ENCODE measurements around the gene GADD45A.

GADD45A gene

GRCh38 chr1:67666636-67667035, 18.4 kb upstream of the GADD45A start:
- Histone ChIP-seq H3K27ac (ENCODE audit: low read depth, low read length) (no peak overlapping the region), H3F3A (ENCODE audit: insufficient read depth) (no peaks in the 10 kb centered on the region), H4K20me1 (ENCODE audit: low read depth, low read length) (no peaks in the 10 kb centered on the region), H3K9ac (ENCODE audit: low read length) (no peak overlapping the region), H3K4me3 (ENCODE audit: insufficient read depth, low read length, poor library complexity, severe bottlenecking) (no peak overlapping the region), H3K4me2 (ENCODE audit: low read depth, low read length, poor library complexity, severe bottlenecking) (no peak overlapping the region), H3K9me2 (replicated peaks; ENCODE audit: insufficient read depth, low read length) (no peaks in the 10 kb centered on the region), H3K79me2 (ENCODE audit: insufficient read depth, low read length) (no peaks in the 10 kb centered on the region), H3K27me3 (ENCODE audit: low read length) (no peaks in the 10 kb centered on the region), H3K9me3 (ENCODE audit: insufficient read depth, low read length) (no peaks in the 10 kb centered on the region), H3K36me3 (ENCODE audit: low read length) (no peaks in the 10 kb centered on the region), H2AFZ (ENCODE audit: low read depth, low read length, severe bottlenecking) (no peak overlapping the region)
- TF ChIP-seq CTCF (IDR thresholded peaks at IDR 0.05; ENCODE audit: insufficient read depth, low read length, poor library complexity, severe bottlenecking), result no peak
- TF ChIP-seq EZH2phosphoT487 (conservative IDR thresholded peaks at IDR 0.05; ENCODE audit: low read length), result no peak

- Histone ChIP-seq H3K27me3 (ENCODE audit: low read length) (no peaks in the 10 kb centered on the region), H3K9me2 (replicated peaks; ENCODE audit: insufficient read depth, low read length) (no peaks in the 10 kb centered on the region), H3K79me2 (ENCODE audit: insufficient read depth, low read length) (no peaks in the 10 kb centered on the region), H3K36me3 (ENCODE audit: low read length) (no peaks in the 10 kb centered on the region), H3K27ac (ENCODE audit: low read depth, low read length) (no peak overlapping the region), H2AFZ (ENCODE audit: low read depth, low read length, severe bottlenecking) (no peak overlapping the region), H3K9ac (ENCODE audit: low read length) (no peak overlapping the region), H3K4me3 (ENCODE audit: insufficient read depth, low read length, poor library complexity, severe bottlenecking) (no peak overlapping the region), H4K20me1 (ENCODE audit: low read depth, low read length) (no peaks in the 10 kb centered on the region), H3F3A (ENCODE audit: insufficient read depth) (no peaks in the 10 kb centered on the region), H3K4me2 (ENCODE audit: low read depth, low read length, poor library complexity, severe bottlenecking) (no peak overlapping the region), H3K9me3 (ENCODE audit: insufficient read depth, low read length) (no peaks in the 10 kb centered on the region)
- TF ChIP-seq CTCF (IDR thresholded peaks at IDR 0.05; ENCODE audit: insufficient read depth, low read length, poor library complexity, severe bottlenecking) (no peak), EZH2phosphoT487 (conservative IDR thresholded peaks at IDR 0.05; ENCODE audit: low read length) (no peak)
Measured at GRCh38 chr1:67668660-67669059, 16.3 kb upstream of the GADD45A start.

GRCh38 chr1:67672260-67672803, 12.7 kb upstream of the GADD45A start:
- H3K4me3 ChIP-seq (ENCODE audit: insufficient read depth, low read length, poor library complexity, severe bottlenecking), result no peak overlapping the region
- no peaks in the 10 kb centered on the region for H4K20me1 ChIP-seq (ENCODE audit: low read depth, low read length)
- no peak overlapping the region for H2AFZ ChIP-seq (ENCODE audit: low read depth, low read length, severe bottlenecking)
- H3K9me2 ChIP-seq (replicated peaks; ENCODE audit: insufficient read depth, low read length), result no peaks in the 10 kb centered on the region
- no peaks in the 10 kb centered on the region for H3K9me3 ChIP-seq (ENCODE audit: insufficient read depth, low read length)
- no peak for TF ChIP-seq CTCF (IDR thresholded peaks at IDR 0.05; ENCODE audit: insufficient read depth, low read length, poor library complexity, severe bottlenecking)
- no peak for TF ChIP-seq EZH2phosphoT487 (conservative IDR thresholded peaks at IDR 0.05; ENCODE audit: low read length)
- no peak overlapping the region for H3K27ac ChIP-seq (ENCODE audit: low read depth, low read length)
- no peaks in the 10 kb centered on the region for H3K27me3 ChIP-seq (ENCODE audit: low read length)
- H3F3A ChIP-seq (ENCODE audit: insufficient read depth), result no peaks in the 10 kb centered on the region
- no peaks in the 10 kb centered on the region for H3K79me2 ChIP-seq (ENCODE audit: insufficient read depth, low read length)
- H3K4me2 ChIP-seq (ENCODE audit: low read depth, low read length, poor library complexity, severe bottlenecking), result no peak overlapping the region
- H3K36me3 ChIP-seq (ENCODE audit: low read length), result no peaks in the 10 kb centered on the region
- no peak overlapping the region for H3K9ac ChIP-seq (ENCODE audit: low read length)

Measured in SU-DHL-6 (cell line).